Measurements from ENCODE around the gene NR1D1. TPM values are rescaled to one million over a fixed set of nuclear protein-coding genes. Genes with fewer than 3 reads are reported as not detected.

Gene NR1D1
- total RNA-seq, 4 donors from 2014 or later = 3.4 to 9.9 (median 5.1) TPM

DNA sequence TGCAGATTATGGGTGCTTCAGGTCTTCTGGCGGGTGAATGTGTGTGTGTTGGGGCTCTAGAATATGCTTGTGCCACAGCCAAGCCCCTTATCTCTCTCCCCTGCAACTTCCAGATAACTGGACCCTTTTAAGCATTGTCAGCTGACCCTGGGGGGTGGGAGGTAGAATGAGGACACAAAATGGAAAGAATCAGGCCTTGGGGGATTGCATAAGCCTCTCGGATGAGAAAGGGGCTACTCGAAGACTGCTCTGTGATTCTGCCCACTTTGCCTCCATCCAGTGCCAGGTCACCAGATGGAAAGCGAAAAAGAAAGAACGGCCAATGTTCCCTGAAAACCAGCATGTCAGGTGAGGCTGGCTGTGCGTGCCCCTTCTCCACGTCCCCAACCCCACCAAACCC, 23.8 kb downstream of the NR1D1 start:
- WGBS, 2 donors = 85 to 90% methylated on average over 7 of the region's 7 CpGs
- Histone ChIP-seq H3K27ac (peak overlapping the region in 2 of 3 donors; percentile 20 to 94), H3K27me3 (no peaks in the 10 kb centered on the region), H3K36me3 (no peaks in the 10 kb centered on the region), H3K9me3 (no peaks in the 10 kb centered on the region), H3K4me1 (peaks cover 48 to 58% of the 10 kb centered on the region in 2 donors), H3K4me3 (replicated peaks in 1 of 3) (no peak overlapping the region)
- intact Hi-C loops (cut with DNase I) = no loop called here
- no peak for DNase-seq
- TF ChIP-seq, protein P1, sequence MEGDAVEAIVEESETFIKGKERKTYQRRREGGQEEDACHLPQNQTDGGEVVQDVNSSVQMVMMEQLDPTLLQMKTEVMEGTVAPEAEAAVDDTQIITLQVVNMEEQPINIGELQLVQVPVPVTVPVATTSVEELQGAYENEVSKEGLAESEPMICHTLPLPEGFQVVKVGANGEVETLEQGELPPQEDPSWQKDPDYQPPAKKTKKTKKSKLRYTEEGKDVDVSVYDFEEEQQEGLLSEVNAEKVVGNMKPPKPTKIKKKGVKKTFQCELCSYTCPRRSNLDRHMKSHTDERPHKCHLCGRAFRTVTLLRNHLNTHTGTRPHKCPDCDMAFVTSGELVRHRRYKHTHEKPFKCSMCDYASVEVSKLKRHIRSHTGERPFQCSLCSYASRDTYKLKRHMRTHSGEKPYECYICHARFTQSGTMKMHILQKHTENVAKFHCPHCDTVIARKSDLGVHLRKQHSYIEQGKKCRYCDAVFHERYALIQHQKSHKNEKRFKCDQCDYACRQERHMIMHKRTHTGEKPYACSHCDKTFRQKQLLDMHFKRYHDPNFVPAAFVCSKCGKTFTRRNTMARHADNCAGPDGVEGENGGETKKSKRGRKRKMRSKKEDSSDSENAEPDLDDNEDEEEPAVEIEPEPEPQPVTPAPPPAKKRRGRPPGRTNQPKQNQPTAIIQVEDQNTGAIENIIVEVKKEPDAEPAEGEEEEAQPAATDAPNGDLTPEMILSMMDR (IDR thresholded peaks at IDR 0.05) = no peak
- TF ChIP-seq POLR2A (IDR thresholded peaks at IDR 0.05) = no peak

DNA sequence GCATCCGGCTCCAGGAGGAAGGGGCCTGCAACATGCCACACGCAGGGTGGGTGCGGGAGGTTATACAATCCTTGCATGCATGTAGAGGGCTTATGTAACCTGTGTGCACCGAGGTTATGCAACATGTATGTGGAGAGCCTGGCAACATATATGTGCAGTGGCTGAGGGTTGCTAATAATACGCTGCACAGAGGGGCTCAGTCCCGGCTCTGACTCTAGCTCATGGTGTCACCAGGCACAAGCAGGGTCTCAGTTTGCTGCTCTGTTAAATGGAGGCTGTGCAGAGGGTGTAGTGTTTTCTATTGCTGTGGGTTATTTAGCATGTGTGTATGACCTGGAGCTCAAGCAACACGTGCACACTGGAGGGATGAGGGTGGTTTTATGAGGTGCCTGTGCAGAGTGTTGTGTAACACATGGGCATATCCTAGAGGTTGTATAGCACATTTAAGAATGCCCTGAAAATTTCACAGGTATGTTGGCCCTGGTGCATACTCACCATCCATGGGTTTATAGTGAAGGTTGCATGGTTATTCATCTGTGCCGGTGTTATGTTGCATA, 24.4 kb downstream of the NR1D1 start:
- Histone ChIP-seq H3K4me3 (replicated peaks in 1 of 3) (no peak overlapping the region), H3K27me3 (no peaks in the 10 kb centered on the region), H3K36me3 (no peaks in the 10 kb centered on the region), H3K4me1 (peaks cover 54 to 64% of the 10 kb centered on the region in 2 donors), H3K9me3 (no peaks in the 10 kb centered on the region), H3K27ac (peak overlapping the region; percentile 90 to 94 (median 93))
- 61 to 66% methylated on average over 7 to 8 of the region's 8 CpGs for WGBS, 2 donors
- DNase-seq = no peak
- no peak for TF ChIP-seq POLR2A (IDR thresholded peaks at IDR 0.05)
- TF ChIP-seq, protein P1 (IDR thresholded peaks at IDR 0.05) = no peak
- intact Hi-C loops (cut with DNase I) = no loop called here

GRCh38 chr17:40075201-40075941, 25.0 kb downstream of the NR1D1 start:
- intact Hi-C loops (cut with DNase I) = no loop called here
- TF ChIP-seq, protein P1 (IDR thresholded peaks at IDR 0.05) = peak; percentile 67 to 98 (median 88)
- peak in 1 of 2 donors; percentile 29 for TF ChIP-seq POLR2A (IDR thresholded peaks at IDR 0.05)
- H3K27ac ChIP-seq = peak overlapping the region; percentile 90 to 94 (median 93)
- DNase-seq = peak; percentile 95 to 97
- WGBS, 2 donors = 7 to 30% methylated on average over 2 to 8 of the region's 11 CpGs
- H3K4me1 ChIP-seq = peaks cover 60 to 70% of the 10 kb centered on the region in 2 donors
- no peak overlapping the region for H3K4me3 ChIP-seq (replicated peaks in 1 of 3)
- no peaks in the 10 kb centered on the region for H3K9me3 ChIP-seq
- no peaks in the 10 kb centered on the region for H3K36me3 ChIP-seq
- no peaks in the 10 kb centered on the region for H3K27me3 ChIP-seq

- Histone ChIP-seq H3K36me3 (no peaks in the 10 kb centered on the region), H3K4me3 (replicated peaks in 1 of 3) (no peak overlapping the region), H3K4me1 (peaks cover 66 to 76% of the 10 kb centered on the region in 2 donors), H3K27ac (peak overlapping the region; percentile 90 to 94 (median 93)), H3K27me3 (no peaks in the 10 kb centered on the region), H3K9me3 (no peaks in the 10 kb centered on the region)
- no peak for DNase-seq
- 60 to 62% methylated on average over 6 of the region's 6 CpGs for WGBS, 2 donors
- peak in 1 of 2 donors; percentile 1 for TF ChIP-seq POLR2A (IDR thresholded peaks at IDR 0.05)
- TF ChIP-seq, protein P1 (IDR thresholded peaks at IDR 0.05) = no peak
- intact Hi-C loops (cut with DNase I) = no loop called here
Observed at GRCh38 chr17:40074871-40075200, 25.6 kb downstream of the NR1D1 start.

- peak overlapping the region; percentile 90 to 94 (median 93) for H3K27ac ChIP-seq
- no peak overlapping the region for H3K4me3 ChIP-seq (replicated peaks in 1 of 3)
- TF ChIP-seq, protein P1 (IDR thresholded peaks at IDR 0.05) = no peak
- no peak for TF ChIP-seq POLR2A (IDR thresholded peaks at IDR 0.05)
- intact Hi-C loops (cut with DNase I) = no loop called here
- WGBS, 2 donors = 80 to 88% methylated on average over 5 to 7 of the region's 8 CpGs
- H3K36me3 ChIP-seq = no peaks in the 10 kb centered on the region
- H3K4me1 ChIP-seq = peaks cover 73 to 80% of the 10 kb centered on the region in 2 donors
- no peak for DNase-seq
- H3K9me3 ChIP-seq = no peaks in the 10 kb centered on the region
- no peaks in the 10 kb centered on the region for H3K27me3 ChIP-seq
Observed at GRCh38 chr17:40074175-40074512, 26.2 kb downstream of the NR1D1 start.
